ENCODE data around the gene AK8. TPM values are rescaled to one million over a fixed set of nuclear protein-coding genes. Genes with fewer than 3 reads are reported as not detected.

The AK8 gene
- total RNA-seq, 4 donors from 2014 or later, result 1.4 to 3.7 (median 1.8) TPM

DNA sequence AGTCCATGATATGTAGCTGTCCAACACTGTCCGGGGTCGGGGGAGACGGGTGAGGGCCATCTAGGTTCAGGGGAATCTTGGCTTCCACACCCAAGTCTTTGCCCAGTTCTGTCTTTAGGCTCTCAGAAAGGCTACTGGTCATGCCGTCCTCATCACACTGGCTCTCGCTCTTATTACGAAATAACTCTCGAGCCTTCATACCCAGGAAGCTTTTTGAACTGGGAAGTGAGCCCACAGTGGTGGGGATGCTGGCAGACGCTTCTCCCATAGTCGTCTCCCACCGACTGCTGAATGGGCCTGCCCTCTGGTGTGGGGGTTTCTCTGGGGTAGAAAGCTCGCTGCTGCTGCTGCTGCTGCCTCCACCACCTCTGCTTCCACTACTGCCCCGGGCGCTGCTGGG, 18.2 kb upstream of the AK8 start:
- 81% methylated on average over 12 of the region's 13 CpGs for WGBS
- TF ChIP-seq EP300 (IDR thresholded peaks at IDR 0.05), result no peak
- no peak for TF ChIP-seq POLR2AphosphoS5 (IDR thresholded peaks at IDR 0.05)
- TF ChIP-seq POLR2A (IDR thresholded peaks at IDR 0.05), result no peak
- TF ChIP-seq, protein P1, sequence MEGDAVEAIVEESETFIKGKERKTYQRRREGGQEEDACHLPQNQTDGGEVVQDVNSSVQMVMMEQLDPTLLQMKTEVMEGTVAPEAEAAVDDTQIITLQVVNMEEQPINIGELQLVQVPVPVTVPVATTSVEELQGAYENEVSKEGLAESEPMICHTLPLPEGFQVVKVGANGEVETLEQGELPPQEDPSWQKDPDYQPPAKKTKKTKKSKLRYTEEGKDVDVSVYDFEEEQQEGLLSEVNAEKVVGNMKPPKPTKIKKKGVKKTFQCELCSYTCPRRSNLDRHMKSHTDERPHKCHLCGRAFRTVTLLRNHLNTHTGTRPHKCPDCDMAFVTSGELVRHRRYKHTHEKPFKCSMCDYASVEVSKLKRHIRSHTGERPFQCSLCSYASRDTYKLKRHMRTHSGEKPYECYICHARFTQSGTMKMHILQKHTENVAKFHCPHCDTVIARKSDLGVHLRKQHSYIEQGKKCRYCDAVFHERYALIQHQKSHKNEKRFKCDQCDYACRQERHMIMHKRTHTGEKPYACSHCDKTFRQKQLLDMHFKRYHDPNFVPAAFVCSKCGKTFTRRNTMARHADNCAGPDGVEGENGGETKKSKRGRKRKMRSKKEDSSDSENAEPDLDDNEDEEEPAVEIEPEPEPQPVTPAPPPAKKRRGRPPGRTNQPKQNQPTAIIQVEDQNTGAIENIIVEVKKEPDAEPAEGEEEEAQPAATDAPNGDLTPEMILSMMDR (IDR thresholded peaks at IDR 0.05), result no peak
- DNase-seq (ENCODE audit: low spot score in 2 of 2), result peak in 1 of 2 donors; percentile 45
- Histone ChIP-seq H3K36me3 (peaks cover 77% of the 10 kb centered on the region), H3K4me3 (no peak overlapping the region), H3K27ac (peak overlapping the region; percentile 79), H3K4me1 (peaks cover 32% of the 10 kb centered on the region), H3K27me3 (no peaks in the 10 kb centered on the region), H3K9me3 (no peaks in the 10 kb centered on the region)

DNA sequence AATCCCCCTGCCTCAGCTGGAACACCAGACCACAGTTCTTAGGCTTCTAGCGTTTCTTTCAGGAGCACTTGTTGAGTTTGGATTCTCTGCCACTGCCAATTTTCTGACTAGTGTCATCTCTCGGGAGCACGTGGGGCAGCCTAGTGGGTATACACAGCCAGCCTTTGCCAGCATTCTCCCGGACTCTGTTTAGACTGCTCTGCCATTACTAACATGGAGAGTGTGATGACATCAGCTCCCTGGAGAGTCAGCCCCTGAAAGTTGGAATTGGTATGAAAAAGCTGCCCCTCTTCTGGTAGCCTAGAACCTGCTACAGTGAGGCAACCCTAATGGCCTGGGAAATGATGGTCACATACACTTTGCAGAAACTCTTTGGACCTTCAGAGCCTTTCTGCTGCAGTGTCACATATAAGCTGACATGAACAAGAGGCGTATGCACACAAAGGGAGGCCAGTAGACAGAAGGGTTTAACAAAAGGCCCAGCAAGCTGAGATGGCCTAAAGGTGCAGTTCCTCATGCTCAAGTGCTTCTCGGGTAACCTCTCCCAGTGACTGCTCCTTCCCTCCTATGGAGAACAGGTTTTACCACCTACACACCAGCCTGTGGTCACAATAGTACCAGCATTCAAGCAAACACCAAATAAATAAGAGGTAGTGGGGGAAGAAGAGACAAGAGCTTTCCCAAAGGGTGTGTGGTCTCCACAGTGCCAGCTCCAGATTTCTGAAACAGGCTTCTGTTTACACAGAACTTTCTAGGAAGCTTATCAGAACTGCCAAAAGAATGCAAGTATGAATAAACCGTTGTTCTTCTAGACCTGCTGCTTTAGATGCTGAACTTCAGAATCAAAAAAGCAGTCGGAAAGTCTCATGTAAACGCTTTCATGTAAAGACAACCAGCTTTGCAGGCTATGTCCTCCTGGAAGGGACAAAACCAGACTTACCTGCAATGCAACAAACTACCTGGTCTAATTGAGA, 17.1 kb upstream of the AK8 start:
- Histone ChIP-seq H3K4me3 (no peak overlapping the region), H3K4me1 (peaks cover 32% of the 10 kb centered on the region), H3K36me3 (peaks cover 72% of the 10 kb centered on the region), H3K27me3 (no peaks in the 10 kb centered on the region), H3K27ac (peak overlapping the region; percentile 79), H3K9me3 (no peaks in the 10 kb centered on the region)
- DNase-seq (ENCODE audit: low spot score in 2 of 2), result peak; percentile 28 to 31
- TF ChIP-seq EP300 (IDR thresholded peaks at IDR 0.05), result no peak
- TF ChIP-seq POLR2A (IDR thresholded peaks at IDR 0.05), result no peak
- no peak for TF ChIP-seq POLR2AphosphoS5 (IDR thresholded peaks at IDR 0.05)
- TF ChIP-seq, protein P1 (IDR thresholded peaks at IDR 0.05), result no peak
- WGBS, result 67% methylated on average over 8 of the region's 9 CpGs

DNA sequence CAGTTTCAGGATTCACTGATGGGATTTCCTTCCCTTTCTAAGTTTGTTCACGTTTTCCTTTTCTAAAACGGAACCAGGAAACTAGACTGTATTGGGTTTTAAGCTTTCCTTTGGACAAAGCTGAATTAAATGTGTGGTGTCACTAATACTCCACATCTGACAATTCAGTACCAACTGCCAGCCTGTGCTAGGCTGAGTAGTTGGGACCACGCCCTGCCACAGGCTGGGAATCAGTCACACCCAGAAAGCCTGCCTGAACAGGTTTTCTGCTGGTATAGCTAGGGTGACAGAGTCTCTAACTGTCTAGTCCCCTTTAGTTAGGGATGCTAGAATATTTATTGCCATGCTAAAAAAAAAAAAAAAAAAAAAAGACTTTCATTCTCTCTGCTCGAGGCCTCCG, 16.3 kb upstream of the AK8 start:
- peak in 1 of 2 donors; percentile 31 for DNase-seq (ENCODE audit: low spot score in 2 of 2)
- H3K36me3 ChIP-seq, result peaks cover 70% of the 10 kb centered on the region
- TF ChIP-seq EP300 (IDR thresholded peaks at IDR 0.05), result no peak
- TF ChIP-seq, protein P1 (IDR thresholded peaks at IDR 0.05), result no peak

DNA sequence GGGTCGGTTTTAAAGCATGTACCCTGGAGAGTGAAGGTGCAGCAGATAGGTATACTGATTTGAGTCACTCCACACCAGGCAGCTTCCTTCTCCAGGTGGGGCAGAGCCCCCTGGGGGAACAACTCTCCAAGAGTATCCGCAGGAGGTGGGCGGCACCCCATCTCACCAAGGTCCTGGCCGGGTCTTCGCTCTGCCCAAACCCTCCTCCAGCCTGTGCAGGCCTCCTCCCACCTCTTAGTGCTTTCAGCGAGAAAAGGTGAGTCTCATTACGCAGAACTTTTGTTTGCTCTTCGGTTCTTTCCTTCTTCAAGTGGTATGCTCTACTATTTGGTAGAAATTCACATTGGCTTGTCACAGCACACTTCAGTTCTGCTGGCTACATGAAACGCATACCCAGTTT, 14.3 kb upstream of the AK8 start:
- Histone ChIP-seq H3K27me3 (no peaks in the 10 kb centered on the region), H3K4me1 (peaks cover 32% of the 10 kb centered on the region), H3K27ac (no peak overlapping the region), H3K36me3 (peaks cover 73% of the 10 kb centered on the region), H3K9me3 (no peaks in the 10 kb centered on the region), H3K4me3 (no peak overlapping the region)
- 79% methylated on average over 9 of the region's 9 CpGs for WGBS
- TF ChIP-seq, protein P1 (IDR thresholded peaks at IDR 0.05), result no peak
- no peak for TF ChIP-seq POLR2AphosphoS5 (IDR thresholded peaks at IDR 0.05)
- TF ChIP-seq POLR2A (IDR thresholded peaks at IDR 0.05), result no peak
- no peak for TF ChIP-seq EP300 (IDR thresholded peaks at IDR 0.05)
- peak in 1 of 2 donors; percentile 26 for DNase-seq (ENCODE audit: low spot score in 2 of 2)

More for the DNA sequence above, 16.3 kb upstream of the AK8 start:
- Histone ChIP-seq H3K4me1 (peaks cover 32% of the 10 kb centered on the region), H3K27ac (peak overlapping the region; percentile 86), H3K9me3 (no peaks in the 10 kb centered on the region), H3K27me3 (no peaks in the 10 kb centered on the region), H3K4me3 (no peak overlapping the region)
- WGBS, result 33% methylated on average over 5 of the region's 5 CpGs

DNA sequence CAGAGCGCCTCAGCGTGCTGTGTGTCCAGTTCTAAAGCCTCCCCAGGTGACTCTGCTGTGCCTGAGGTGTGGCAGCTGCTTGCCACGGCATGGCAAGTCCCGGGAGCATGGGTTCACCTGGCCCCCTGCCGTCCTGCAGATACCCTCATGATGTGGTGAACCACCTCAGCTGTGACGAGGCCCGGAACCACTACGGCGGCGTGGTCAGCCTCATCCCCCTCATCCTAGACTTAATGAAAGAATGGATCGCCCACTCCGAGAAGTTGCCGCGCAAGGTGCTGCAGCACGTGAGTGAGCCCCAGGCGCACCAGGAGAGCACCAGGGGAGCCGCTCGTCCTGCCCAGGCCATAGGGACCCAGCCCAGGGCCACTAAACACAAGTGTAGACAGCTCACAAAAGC, 10.1 kb upstream of the AK8 start:
- Histone ChIP-seq H3K27me3 (no peaks in the 10 kb centered on the region), H3K4me1 (no peaks in the 10 kb centered on the region), H3K4me3 (no peak overlapping the region), H3K36me3 (peaks cover 54% of the 10 kb centered on the region), H3K9me3 (no peaks in the 10 kb centered on the region), H3K27ac (no peak overlapping the region)
- no peak for DNase-seq (ENCODE audit: low spot score in 2 of 2)
- 97% methylated on average over 6 of the region's 18 CpGs for WGBS
- TF ChIP-seq POLR2AphosphoS5 (IDR thresholded peaks at IDR 0.05) (no peak), EP300 (IDR thresholded peaks at IDR 0.05) (no peak), POLR2A (IDR thresholded peaks at IDR 0.05) (no peak)
- TF ChIP-seq, protein P1 (IDR thresholded peaks at IDR 0.05), result no peak
